Endothelial cell of umbilical vein (primary cell): ENCODE measurements around the gene APLP2.

Experiments used
- CTCF ChIP-seq, 2 donors: IDR thresholded peaks; 1 replicate in 1 of 2; 2 replicates in 1 of 2; pipeline ENCODE4 v1.5.1; 2011; ENCODE audit warnings: low read length in 2 of 2, mild to moderate bottlenecking in 2 of 2, moderate library complexity in 2 of 2, control low read depth in 1 of 2, inconsistent platforms in 1 of 2, low read depth in 1 of 2; ENCODE audit not compliant: insufficient read depth in 1 of 2; ENCODE audit errors: extremely low read depth in 1 of 2
- EZH2 ChIP-seq: IDR thresholded peaks from 2 replicates; pipeline ENCODE4 v1.6.1; 2012; ENCODE audit warnings: borderline replicate concordance, low read depth, mild to moderate bottlenecking, moderate library complexity, low read length, inconsistent platforms; ENCODE audit not compliant: severe bottlenecking
- FOS ChIP-seq: IDR thresholded peaks from 2 replicates; pipeline ENCODE4 v1.6.1; 2011; ENCODE audit warnings: mild to moderate bottlenecking, low read length, moderate library complexity, borderline replicate concordance; ENCODE audit not compliant: insufficient read depth
- GATA2 ChIP-seq: IDR thresholded peaks from 2 replicates; pipeline ENCODE4 v1.7.0; 2011; ENCODE audit warnings: low read depth, mild to moderate bottlenecking, moderate library complexity, mixed read lengths, low read length; ENCODE audit not compliant: insufficient read length, insufficient read depth
- MYC ChIP-seq: IDR thresholded peaks from one replicate; pipeline ENCODE4 v1.6.1; 2011; ENCODE audit warnings: mild to moderate bottlenecking, low read depth, low read length
- TF ChIP-seq, protein P1 (sequence below): IDR thresholded peaks from 2 replicates; pipeline ENCODE4 v1.6.1; 2011; ENCODE audit not compliant: insufficient read depth, insufficient read length

DNA sequence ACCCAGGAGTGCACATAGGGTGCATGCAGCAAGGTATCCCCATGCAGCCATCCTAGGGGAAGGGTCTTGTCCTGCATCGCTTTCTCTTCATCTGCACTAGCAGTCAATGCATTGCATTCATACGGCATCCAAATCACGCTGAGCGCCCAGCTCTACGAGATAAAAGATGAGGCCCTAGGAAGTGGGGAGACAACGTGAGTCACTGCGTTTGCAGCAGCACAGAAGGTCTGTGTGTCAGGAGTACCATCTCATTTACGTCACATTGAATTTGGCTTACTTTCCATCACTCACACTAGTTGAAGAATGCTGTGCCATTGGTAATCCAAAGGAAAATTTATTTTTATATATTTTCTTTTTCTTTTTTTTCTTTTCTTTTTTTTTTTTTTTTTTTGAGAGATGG is 87.4 kb downstream of the APLP2 start:
- TF ChIP-seq CTCF (IDR thresholded peaks at IDR 0.05; ENCODE audit: extremely low read depth in 1 of 2, insufficient read depth in 1 of 2, low read depth in 1 of 2, low read length in 2 of 2) (no peak), GATA2 (no peak), FOS (no peak), MYC (no peak), EZH2 (no peak)
- TF ChIP-seq, protein P1, sequence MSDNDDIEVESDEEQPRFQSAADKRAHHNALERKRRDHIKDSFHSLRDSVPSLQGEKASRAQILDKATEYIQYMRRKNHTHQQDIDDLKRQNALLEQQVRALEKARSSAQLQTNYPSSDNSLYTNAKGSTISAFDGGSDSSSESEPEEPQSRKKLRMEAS: no peak
